ENCODE measurements around the gene C4BPA.
A peak's percentile ranks its signal among the peaks of the same experiment; 100 is the strongest.

The C4BPA gene

DNA sequence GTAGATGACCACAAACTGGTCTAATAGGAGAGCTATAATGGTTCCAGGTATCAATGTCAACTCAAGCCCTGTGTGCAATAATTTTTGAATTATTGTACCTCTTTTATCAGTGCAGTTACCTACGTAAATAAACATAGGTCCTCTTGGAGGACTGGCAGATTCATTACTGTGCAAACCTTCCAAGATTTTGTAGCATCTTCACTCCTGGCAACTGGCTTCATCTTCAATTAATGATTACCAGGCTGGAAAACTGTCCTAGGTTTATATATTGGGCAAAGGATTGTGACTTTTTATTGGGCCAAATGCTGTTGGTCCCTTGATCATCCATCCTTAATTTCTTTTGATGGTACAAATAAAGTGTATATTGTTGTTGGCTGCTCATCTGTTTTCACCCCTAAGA, 35.6 kb downstream of the C4BPA start:
- DNase-seq (ENCODE audit: low spot score) (no peak), ATAC-seq (ENCODE audit: low read depth) (no peak)
- H3K36me3 ChIP-seq (ENCODE audit: low read depth), result no peaks in the 10 kb centered on the region
- no peak overlapping the region for H3K4me3 ChIP-seq (ENCODE audit: severe bottlenecking)
- no peaks in the 10 kb centered on the region for H3K9me3 ChIP-seq (ENCODE audit: severe bottlenecking)
- no peaks in the 10 kb centered on the region for H3K27me3 ChIP-seq (ENCODE audit: insufficient read depth, poor library complexity, severe bottlenecking)
- TF ChIP-seq, protein P1, sequence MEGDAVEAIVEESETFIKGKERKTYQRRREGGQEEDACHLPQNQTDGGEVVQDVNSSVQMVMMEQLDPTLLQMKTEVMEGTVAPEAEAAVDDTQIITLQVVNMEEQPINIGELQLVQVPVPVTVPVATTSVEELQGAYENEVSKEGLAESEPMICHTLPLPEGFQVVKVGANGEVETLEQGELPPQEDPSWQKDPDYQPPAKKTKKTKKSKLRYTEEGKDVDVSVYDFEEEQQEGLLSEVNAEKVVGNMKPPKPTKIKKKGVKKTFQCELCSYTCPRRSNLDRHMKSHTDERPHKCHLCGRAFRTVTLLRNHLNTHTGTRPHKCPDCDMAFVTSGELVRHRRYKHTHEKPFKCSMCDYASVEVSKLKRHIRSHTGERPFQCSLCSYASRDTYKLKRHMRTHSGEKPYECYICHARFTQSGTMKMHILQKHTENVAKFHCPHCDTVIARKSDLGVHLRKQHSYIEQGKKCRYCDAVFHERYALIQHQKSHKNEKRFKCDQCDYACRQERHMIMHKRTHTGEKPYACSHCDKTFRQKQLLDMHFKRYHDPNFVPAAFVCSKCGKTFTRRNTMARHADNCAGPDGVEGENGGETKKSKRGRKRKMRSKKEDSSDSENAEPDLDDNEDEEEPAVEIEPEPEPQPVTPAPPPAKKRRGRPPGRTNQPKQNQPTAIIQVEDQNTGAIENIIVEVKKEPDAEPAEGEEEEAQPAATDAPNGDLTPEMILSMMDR (IDR thresholded peaks at IDR 0.05; ENCODE audit: poor library complexity, severe bottlenecking), result no peak
- H3K4me1 ChIP-seq (ENCODE audit: insufficient read depth, poor library complexity, severe bottlenecking), result no peaks in the 10 kb centered on the region
- H3K27ac ChIP-seq (ENCODE audit: poor library complexity, severe bottlenecking), result no peak overlapping the region

DNA sequence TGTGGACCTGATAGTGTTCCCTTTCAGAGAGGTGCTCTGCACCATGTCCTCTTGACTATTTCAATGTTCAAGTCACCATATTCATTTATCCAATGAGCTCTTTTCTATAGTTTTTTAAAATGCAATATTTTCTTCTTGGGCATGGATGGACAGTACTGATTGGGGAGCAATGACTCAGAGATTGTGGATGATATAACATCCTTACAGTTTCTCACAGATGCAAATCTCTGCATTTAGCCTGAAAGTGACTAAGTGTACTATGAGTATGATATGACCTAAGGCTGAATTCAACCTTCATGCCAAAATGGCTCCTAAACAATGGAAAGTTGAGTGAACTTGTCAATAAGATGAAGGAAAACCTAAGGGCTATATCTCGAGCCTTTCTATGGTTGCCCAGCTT, 36.5 kb downstream of the C4BPA start:
- Histone ChIP-seq H3K9me3 (ENCODE audit: severe bottlenecking) (no peaks in the 10 kb centered on the region), H3K27ac (ENCODE audit: poor library complexity, severe bottlenecking) (no peak overlapping the region), H3K4me1 (ENCODE audit: insufficient read depth, poor library complexity, severe bottlenecking) (no peaks in the 10 kb centered on the region), H3K27me3 (ENCODE audit: insufficient read depth, poor library complexity, severe bottlenecking) (no peaks in the 10 kb centered on the region), H3K36me3 (ENCODE audit: low read depth) (no peaks in the 10 kb centered on the region), H3K4me3 (ENCODE audit: severe bottlenecking) (no peak overlapping the region)
- TF ChIP-seq, protein P1 (IDR thresholded peaks at IDR 0.05; ENCODE audit: poor library complexity, severe bottlenecking), result no peak
- no peak for DNase-seq (ENCODE audit: low spot score)
- peak; percentile 56; the same call in 1 of the 3 replicates for ATAC-seq (ENCODE audit: low read depth)

DNA sequence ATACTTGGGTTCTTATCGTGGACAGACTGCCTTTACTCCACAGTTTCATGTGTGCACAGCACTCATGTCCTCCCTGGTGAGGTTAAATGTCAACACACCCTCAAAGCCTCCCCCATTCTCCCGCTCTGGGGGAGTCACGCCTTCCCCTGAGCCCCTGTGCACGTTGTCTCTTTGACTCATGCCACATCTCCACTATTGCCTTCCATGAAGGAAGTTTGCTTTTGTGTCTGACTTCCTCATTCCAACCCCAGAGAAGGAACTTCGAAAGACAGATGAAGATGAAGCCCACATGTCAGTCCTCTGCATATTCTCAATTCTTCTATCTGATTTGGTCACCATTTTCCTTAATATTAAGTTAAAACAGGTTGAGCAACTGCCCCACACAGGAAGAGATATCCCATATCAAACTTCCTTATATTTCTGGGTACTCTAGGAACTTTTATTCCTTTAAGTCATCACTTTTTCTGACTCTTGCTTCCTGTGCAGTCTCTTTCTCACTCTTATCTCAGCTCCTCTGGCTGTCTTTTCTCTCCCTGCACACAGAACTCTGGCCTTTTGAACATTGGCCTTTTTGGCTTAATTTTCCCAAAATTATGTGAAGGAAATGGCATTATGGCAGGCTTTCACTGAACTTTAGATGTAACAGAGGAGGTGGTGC, 41.5 kb downstream of the C4BPA start:
- no peak for ATAC-seq (ENCODE audit: low read depth)
- Histone ChIP-seq H3K27me3 (ENCODE audit: insufficient read depth, poor library complexity, severe bottlenecking) (no peaks in the 10 kb centered on the region), H3K4me1 (ENCODE audit: insufficient read depth, poor library complexity, severe bottlenecking) (no peaks in the 10 kb centered on the region), H3K4me3 (ENCODE audit: severe bottlenecking) (no peak overlapping the region), H3K27ac (ENCODE audit: poor library complexity, severe bottlenecking) (no peak overlapping the region), H3K9me3 (ENCODE audit: severe bottlenecking) (no peaks in the 10 kb centered on the region), H3K36me3 (ENCODE audit: low read depth) (no peaks in the 10 kb centered on the region)
- DNase-seq (ENCODE audit: low spot score), result no peak
- TF ChIP-seq, protein P1 (IDR thresholded peaks at IDR 0.05; ENCODE audit: poor library complexity, severe bottlenecking), result no peak

DNA sequence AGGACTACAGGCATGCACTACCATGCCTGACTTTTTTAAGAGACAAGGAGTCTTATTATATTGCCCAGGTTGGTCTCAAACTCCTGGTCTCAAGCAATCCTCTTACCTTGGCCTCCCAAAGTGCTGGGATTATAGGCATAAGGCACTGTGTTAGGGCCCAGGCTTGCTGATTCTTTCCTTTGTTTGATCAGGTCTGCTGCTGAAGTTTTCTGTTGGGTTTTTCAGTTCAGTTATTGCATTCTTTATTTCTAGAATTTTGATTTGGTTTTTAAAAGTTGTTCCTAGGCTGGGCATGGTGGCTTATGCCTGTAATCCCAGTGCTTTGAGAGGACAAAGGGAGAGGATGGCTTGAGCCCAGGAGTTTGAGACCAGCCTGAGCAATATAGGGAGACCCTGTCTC, 47.9 kb downstream of the C4BPA start:
- no peak for ATAC-seq (ENCODE audit: low read depth)
- no peak for DNase-seq (ENCODE audit: low spot score)
- H3K9me3 ChIP-seq (ENCODE audit: severe bottlenecking), result peaks cover 3% of the 10 kb centered on the region
- no peaks in the 10 kb centered on the region for H3K27me3 ChIP-seq (ENCODE audit: insufficient read depth, poor library complexity, severe bottlenecking)
- no peak overlapping the region for H3K27ac ChIP-seq (ENCODE audit: poor library complexity, severe bottlenecking)
- no peaks in the 10 kb centered on the region for H3K36me3 ChIP-seq (ENCODE audit: low read depth)
- no peaks in the 10 kb centered on the region for H3K4me1 ChIP-seq (ENCODE audit: insufficient read depth, poor library complexity, severe bottlenecking)
- no peak overlapping the region for H3K4me3 ChIP-seq (ENCODE audit: severe bottlenecking)
- TF ChIP-seq, protein P1 (IDR thresholded peaks at IDR 0.05; ENCODE audit: poor library complexity, severe bottlenecking), result no peak

GRCh38 chr1:207152792-207153468, 48.9 kb downstream of the C4BPA start:
- DNase-seq (ENCODE audit: low spot score), result no peak
- TF ChIP-seq, protein P1 (IDR thresholded peaks at IDR 0.05; ENCODE audit: poor library complexity, severe bottlenecking), result no peak

More at GRCh38 chr1:207152792-207153468, 48.9 kb downstream of the C4BPA start:
- H3K27ac ChIP-seq (ENCODE audit: poor library complexity, severe bottlenecking), result no peak overlapping the region
- H3K27me3 ChIP-seq (ENCODE audit: insufficient read depth, poor library complexity, severe bottlenecking), result no peaks in the 10 kb centered on the region
- no peak overlapping the region for H3K4me3 ChIP-seq (ENCODE audit: severe bottlenecking)
- ATAC-seq (ENCODE audit: low read depth), result no peak
- no peaks in the 10 kb centered on the region for H3K4me1 ChIP-seq (ENCODE audit: insufficient read depth, poor library complexity, severe bottlenecking)
- peaks cover 3% of the 10 kb centered on the region for H3K9me3 ChIP-seq (ENCODE audit: severe bottlenecking)
- no peaks in the 10 kb centered on the region for H3K36me3 ChIP-seq (ENCODE audit: low read depth)

Measured in RWPE2 (cell line).